Transverse colon (tissue), 4 donors: Measurements from ENCODE around the gene KMT2A.

Experiments
- POLR2AphosphoS5 ChIP-seq, 3 donors: sonication (generic); formaldehyde crosslinking; IDR thresholded peaks; one replicate each; pipeline ENCODE4 v1.6.1; 2016; ENCODE audit warnings: antibody characterized with exemption in 3 of 3
- TF ChIP-seq, protein P1 (sequence below), 5 experiments: fragments of 200-600 bp in 3 of 5; fragments of 450-650 bp in 2 of 5; sonication (generic) in 3 of 5; IDR thresholded peaks; 1 replicate in 2 of 5; 2 replicates in 3 of 5; pipeline ENCODE4 v1.5.1; 2016 to 2017; ENCODE audit warnings: antibody characterized with exemption in 5 of 5, inconsistent platforms in 3 of 5, mild to moderate bottlenecking in 2 of 5, moderate library complexity in 1 of 5

DNA sequence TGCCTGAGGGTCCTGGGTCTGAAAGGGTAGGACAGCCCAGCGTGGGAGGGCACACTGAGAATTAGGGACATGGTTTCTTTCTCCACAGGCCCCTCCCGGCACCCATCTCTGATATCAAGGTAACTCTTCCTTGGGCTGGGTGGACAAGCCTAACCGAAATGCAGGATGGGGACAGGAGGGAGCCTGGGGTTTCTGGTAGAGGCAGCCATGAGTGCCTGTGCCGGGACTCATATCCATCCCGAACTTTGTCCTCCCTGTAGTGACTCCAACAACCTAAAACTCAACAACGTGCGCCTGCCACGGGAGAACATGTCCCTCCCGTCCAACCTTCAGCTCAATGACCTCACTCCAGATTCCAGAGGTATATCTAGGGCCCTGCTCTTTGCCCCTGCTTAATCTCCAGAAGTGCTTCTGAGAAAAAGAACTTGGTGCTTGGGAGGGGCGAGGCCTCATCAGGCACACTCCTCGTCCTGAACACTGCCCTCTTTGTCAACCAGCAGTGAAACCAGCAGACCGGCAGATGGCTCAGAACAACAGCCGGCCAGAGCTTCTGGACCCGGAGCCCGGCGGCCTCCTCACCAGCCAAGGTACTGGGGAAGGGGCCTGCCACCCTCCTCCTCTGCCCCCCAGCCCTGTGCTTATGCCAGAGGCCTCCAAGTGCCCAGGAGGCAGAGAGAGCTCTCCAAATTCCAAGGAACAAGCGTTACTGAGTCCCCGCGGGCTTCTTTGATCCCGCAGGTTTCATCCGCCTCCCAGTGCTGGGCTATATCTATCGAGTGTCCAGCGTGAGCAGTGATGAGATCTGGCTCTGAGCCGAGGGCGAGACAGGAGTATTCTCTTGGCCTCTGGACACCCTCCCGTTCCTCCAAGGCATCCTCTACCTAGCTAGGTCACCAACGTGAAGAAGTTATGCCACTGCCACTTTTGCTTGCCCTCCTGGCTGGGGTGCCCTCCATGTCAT, 97.8 kb downstream of the KMT2A start:
- TF ChIP-seq, protein P1, sequence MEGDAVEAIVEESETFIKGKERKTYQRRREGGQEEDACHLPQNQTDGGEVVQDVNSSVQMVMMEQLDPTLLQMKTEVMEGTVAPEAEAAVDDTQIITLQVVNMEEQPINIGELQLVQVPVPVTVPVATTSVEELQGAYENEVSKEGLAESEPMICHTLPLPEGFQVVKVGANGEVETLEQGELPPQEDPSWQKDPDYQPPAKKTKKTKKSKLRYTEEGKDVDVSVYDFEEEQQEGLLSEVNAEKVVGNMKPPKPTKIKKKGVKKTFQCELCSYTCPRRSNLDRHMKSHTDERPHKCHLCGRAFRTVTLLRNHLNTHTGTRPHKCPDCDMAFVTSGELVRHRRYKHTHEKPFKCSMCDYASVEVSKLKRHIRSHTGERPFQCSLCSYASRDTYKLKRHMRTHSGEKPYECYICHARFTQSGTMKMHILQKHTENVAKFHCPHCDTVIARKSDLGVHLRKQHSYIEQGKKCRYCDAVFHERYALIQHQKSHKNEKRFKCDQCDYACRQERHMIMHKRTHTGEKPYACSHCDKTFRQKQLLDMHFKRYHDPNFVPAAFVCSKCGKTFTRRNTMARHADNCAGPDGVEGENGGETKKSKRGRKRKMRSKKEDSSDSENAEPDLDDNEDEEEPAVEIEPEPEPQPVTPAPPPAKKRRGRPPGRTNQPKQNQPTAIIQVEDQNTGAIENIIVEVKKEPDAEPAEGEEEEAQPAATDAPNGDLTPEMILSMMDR (IDR thresholded peaks at IDR 0.05), result no peak
- peak in 1 of 3 donors; percentile 16 for TF ChIP-seq POLR2AphosphoS5 (IDR thresholded peaks at IDR 0.05)
